HG03565 (cell line): Measurements from ENCODE around the gene USP47.

Source experiments
- ATAC-seq: cut with Tn5 transposase; IDR thresholded peaks from one replicate; pipeline ENCODE4 v1.9.1; 2021; ENCODE audit warnings: mild to moderate bottlenecking, moderate library complexity; ENCODE audit not compliant: unreplicated experiment

USP47 gene

DNA sequence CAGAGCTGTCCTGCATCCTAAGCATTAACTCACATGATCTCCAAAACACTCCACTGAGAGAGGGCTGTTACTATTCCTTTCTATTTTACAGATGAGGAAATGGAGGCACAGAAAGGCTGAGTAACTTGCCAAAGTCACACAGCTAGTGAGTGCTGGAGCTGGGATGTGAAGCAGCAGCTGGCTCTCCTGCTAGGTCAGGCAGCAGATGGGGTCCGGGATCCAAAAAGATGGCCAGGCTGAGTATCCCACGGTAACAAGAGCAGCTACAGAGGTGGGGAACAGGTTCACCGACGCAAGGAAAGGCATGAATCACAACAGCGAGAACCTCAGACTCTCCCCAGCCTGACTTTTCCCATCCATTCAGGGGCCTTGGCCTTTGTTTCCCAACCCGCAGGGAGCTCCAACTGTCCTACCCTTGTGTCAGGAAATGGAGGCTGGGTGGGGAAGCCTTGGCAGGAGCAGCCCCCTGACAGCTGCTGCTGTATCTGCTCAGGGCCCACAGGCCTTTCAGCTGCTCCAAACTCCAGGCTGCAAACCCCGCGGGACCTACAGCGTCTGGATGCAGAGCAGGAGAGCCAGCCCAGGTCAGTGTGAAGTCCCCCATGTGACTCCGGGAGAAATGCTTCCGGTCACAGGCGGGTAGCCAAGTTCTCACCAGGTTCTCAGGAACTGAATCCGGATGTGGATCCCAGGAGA is 137.2 kb downstream of the USP47 start:
- ATAC-seq: no peak

DNA sequence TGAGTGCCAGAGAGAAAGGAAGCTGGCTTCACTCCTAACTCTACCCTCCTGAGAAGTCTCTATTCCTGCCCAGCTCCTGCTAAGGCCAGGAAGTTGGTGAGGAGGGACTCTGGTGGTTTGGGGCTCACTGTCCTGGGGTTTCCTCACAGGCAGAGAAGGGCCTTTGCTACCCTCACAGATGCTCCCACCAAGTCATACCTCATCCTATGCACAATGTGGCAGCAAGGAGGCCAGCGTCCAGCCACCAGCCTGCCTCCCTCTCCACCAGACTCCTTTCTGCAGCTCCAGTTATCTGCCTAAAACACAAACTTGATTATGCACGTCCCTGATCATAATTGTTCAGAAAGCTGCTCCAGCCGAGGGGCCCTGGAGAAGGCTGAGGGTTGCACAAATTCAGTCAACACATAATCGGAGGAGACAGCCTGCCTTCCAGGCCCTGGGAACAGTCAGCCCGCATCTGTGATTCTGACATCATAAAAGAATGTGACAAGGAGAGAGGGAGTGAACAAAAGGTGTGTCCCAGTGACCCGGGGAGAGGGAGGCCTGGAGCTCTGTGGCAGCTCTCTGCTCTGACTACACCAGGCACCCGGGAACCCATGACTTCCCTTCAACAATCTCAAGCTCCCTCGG is 137.8 kb downstream of the USP47 start:
- ATAC-seq: no peak

- no peak for ATAC-seq
Measured at GRCh38 chr11:11980200-11980599, 138.4 kb downstream of the USP47 start.

- ATAC-seq: no peak
Measured at GRCh38 chr11:11980841-11981308, 139.1 kb downstream of the USP47 start.

GRCh38 chr11:11981364-11981763 is 139.6 kb downstream of the USP47 start:
- ATAC-seq: no peak

DNA sequence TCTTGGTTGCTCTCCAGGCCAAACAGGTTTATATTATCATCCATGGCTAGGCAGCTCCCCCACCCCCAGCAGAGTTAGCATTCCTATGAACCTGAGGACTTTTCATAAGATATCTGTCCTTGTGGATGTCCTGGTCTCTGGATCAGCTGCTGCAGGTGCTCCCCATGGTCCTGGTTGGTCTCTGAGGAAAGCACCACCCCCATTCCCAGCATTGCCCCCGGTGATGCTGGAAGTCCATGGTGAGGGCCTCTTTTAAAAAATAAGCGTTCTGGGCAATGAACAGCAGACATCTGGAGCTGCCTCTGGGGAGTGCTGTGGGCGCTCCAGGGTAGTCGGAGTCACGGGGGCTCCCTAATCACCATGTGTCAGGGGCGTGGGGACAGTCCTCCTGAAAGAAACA is 140.1 kb downstream of the USP47 start:
- no peak for ATAC-seq

GRCh38 chr11:11982461-11982860 is 140.7 kb downstream of the USP47 start:
- no peak for ATAC-seq

DNA sequence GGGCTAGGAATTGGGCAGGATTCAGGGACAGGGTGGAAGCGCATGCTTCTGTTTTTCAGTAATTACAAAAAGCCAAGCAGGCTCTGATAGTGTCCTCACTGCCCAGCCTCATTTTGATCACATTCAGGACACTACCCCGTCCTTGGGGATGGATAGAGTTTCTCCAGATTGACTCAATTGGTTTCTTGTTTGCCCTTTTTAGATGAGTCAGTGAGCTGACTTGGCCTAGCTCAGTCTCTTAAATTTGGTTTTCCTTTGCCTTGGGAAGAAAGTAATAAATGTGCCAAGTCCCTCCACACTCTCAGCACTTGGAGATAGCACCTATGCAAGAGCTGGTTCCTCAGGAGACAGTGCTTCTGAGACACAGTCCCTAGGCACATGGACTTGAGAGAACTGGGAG is 141.2 kb downstream of the USP47 start:
- ATAC-seq: no peak

- ATAC-seq: no peak
Measured at GRCh38 chr11:11983427-11983826, 141.7 kb downstream of the USP47 start.

- no peak for ATAC-seq
Measured at GRCh38 chr11:11984563-11984962, 142.8 kb downstream of the USP47 start.

DNA sequence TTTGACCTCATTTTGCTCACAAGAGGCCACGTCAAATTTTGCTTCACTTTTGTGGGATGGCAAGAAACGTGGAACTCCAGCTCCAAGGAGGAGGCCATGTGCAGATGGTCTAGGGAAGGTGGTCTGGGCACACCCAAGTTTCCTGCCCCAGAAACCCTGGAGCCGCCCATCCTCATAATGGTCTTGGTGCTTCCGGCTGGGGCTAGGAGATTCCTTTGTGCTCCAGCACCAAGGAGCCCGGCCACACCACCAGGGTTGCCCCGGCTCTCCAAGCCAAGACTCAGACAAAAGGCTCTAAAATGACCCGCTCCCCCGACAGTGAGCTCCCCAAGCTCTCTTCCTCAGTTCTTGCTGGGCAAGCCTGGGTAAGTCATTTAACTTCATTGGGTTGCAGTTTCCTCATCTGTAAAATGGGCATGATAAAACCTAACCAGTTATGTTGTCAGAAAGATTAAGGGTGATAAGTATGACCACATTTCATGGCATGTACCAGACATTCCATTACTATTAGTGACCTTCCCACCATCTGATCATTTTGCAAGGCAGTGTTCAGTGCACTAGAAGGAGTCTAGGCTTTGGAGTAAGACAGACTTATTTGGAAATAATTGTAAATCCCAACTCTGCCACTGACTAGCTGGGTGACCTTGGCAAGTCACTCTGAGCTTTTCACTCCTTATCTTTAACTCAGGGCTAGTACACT is 143.4 kb downstream of the USP47 start:
- ATAC-seq: no peak

- ATAC-seq: no peak
Measured at GRCh38 chr11:11985954-11986949, 144.5 kb downstream of the USP47 start.

DNA sequence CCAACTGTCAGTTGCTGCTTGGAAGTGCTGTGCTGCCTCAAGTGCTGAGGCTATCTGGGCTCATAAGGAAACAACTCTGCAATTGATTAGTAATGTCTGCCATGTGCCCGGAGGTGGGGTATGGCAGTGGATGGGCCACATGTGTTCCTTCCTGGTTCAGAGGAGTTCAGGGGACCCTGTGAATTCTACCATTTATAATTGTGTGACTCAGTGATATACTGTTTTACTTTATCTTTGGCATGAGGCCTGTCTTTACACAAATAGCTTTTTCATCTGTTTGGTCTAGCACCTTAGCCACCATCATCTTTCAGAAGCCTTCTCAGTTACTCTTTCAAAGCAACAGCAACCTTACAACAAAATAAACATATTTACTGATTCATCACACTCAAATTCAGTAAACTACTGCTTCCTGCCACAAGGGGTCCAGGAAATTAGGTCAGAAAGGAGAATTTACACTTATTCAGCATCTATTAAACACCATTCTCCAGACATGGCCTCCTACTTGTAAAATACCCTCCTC is 145.8 kb downstream of the USP47 start:
- ATAC-seq: no peak

- no peak for ATAC-seq
Measured at GRCh38 chr11:11988099-11988651, 146.4 kb downstream of the USP47 start.

DNA sequence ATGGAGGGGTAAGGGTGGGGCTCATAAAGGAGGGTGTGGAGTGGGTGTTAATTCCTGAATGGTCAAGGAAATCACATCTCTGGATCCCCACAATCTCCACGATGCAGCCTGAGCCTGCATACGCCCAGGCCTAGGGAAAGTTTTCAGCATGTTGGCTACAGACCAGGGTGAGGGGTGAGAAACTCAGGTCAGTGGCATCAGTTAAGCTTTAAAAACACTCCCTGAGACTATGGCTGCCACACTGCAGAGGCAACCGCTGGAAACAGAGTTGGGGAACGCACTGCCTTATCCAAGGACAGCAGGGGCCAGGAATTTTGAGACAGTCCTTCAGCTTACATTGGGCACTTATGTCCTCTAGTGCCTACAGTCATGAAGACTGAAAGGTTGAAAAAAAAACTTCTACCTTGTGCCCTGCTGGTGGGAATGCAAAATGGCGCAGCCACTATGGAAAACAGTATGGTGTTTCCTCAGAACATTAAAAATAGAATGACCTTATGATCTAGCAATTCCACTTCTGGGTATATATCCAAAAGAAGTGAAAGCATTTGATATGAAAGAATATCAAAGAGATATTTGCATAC is 147.0 kb downstream of the USP47 start:
- no peak for ATAC-seq

DNA sequence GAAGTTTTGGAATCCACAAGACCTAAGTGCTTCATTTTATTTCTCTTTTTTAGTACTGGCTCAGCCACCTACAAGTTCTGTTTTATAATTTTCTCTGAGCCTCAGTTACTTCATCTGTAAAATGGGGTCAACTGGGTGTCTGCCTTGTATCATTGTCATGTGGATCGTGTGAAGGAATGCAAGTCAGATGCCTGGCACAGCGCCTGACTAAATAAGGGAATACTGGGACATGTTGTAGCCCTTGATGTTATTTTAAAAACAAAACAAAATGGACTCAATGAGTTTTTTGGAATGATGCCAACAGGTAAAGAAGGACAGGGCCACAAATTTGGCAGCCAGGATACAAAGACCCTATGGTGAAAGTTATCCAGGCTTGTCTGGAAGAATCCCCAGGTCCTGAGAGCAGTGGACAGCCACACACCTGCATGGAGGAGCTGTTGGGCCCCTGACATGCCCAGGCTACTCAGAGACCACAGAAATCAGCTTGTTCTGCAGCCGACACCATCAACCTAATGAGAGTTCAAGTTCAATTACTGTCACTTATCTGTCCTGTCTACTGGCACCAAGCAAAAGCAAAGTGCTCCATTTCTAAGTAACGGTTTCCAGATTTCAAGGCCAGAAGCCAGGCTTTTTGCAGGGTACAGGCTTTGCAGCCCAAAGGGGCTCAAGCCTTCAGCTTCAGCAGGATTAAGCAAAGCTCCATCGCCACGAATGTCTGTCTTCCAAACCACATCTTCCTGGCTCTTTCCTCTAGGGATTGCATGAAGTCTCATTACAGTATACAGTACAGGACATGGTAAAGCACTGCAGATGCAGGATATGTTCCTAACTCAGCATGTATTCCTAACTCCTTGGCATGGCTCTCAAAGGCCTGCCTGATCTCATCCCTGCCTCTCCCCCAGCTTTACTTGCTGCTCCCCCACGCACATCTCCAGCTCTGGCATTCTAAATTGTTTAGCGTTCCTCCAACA is 148.3 kb downstream of the USP47 start:
- no peak for ATAC-seq

GRCh38 chr11:11992257-11993212 is 150.8 kb downstream of the USP47 start:
- no peak for ATAC-seq

DNA sequence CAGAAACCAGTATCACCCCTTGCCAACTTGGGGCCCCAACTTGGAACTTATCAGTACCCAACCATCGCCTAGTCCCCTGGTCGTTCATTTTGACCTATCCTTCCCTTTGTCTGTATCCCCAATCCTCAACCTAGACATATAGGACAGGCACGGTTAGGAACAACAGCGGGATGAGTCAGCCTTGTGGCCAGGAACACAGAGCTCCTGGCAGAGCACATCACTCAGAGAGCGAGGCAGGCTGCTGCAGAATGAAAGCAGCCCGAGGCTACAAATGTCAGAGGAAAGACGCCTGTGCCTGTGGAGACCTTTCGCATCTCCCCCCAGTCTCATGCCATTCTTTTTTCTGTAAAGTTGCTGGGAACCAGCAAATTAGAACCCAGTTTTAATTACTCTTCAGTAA is 152.1 kb downstream of the USP47 start:
- no peak for ATAC-seq
